NOMO-1 treated with DMSO at 0.1 percent for 48 hours (cell line): ENCODE data around the gene DDX1.
"Not testable (repeated sequence)": the region's sequence is repeated elsewhere in the genome, so short reads cannot be mapped to it uniquely, and the experiment has no call there.

Experiments used
- DNase-seq: peaks from one replicate; lab custom pipeline; 2025; ENCODE audit not compliant: unreplicated experiment; lab: John Stamatoyannopoulos, UW

DDX1 gene

GRCh38 chr2:15672961-15673918 is 81.6 kb downstream of the DDX1 start:
- DNase-seq: no peak

- no peak for DNase-seq
Observed at GRCh38 chr2:15673919-15674636, 82.4 kb downstream of the DDX1 start.

DNA sequence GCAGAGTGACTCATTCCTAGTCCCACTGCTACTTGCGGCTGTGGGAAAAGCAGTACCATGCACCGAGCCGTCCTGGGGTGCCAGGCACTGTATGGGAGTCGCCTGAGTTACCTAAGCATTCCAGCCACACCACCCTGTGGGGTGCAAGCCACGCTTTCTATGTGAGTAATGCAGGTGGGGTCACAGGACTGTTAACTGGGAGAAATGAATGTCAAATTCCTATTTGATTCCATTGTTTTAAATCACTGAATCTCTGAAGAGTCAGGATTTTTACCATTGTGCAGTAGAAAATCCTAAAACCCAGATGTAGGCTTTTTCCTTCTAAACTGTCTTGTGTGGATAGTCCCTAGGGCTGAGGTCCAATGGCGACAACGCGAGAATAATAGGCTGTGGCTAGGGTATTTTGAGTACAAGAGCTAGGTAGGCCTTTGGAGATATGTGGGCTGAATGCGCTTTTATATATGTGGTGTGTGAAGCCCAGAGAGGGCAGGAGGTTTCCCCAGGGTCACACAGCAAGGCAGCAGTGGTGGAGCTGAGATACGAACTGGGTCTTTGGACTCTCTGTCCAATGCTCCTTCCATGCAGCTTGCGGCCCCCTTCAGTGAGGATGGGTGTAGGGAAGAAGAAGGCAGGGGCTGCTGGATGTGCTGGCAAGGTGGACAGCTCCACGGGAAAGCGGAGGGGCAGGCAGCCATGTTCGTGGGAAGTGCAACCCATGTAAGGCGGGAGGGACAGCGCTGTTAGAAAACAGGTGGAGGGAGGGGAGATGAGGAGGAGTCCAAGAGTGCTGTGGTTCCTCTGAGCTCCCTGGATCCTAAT is 83.2 kb downstream of the DDX1 start:
- no peak for DNase-seq

DNA sequence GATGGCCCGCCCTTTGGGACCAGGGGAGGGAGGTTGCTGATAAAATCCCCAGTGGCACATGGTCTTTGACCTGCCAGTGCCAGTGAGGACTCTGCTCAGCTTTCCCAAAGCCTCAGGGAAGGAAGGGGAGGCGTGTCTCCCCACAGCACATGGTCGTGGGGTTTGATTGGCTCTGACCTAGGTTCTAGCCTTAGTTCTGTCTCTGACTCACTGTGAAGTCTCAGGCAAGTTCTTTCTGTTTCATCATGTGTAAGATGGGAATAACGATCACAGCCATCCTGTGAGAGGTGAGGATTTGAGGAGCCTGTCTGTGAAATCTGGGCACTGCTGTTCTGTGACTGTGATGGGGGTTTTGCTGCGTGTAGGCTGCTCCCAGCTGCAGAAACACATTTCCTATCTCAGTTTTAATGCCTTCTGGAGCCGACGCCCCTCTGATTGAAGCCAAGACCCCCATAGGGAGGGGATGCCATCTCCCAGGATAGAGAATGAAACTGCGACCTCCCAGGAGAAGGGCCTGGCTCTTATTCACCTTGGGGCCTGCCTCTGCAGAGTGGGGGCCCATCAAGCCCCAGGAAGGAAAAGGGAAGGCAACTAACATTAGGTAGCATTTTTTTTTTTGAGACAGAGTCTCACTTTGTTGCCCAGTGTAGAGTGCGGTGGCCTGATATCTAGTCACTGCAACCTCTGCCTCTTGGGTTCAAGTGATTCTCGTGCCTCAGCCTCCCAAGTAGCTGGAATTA is 84.0 kb downstream of the DDX1 start:
- no peak for DNase-seq

DNA sequence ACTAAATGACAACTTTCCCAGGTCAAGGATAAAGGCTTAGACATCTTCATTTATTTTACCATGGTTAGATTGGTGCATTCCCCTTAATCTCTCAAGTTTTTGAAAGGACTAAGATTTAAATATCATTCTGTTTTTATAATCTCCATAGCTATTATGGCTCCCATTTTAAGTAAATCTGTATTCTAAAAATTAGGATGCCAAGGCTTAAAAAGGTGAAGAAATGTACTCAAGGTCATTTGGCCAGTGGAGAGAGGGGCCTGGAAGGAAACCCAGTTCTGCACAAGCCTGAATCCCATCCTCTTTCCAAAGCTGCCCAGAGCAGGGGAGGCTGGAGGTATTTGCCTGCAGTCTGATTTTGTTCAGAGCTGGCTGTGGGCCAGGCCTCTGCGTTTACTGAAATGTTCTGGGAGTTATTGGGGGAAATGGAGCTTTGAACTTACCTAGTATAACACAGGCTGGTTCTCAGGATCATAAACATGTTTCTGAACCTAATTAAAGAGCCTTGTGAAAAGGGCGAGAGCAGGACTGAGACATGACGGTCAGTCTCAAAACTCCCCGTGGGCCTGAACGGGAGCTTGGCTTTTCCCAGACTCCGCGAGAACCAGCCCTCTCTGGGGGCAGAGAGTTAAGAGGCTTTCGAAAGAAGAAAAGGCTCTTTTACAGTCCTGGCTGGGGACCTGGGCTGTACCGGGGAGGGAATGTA is 85.6 kb downstream of the DDX1 start:
- DNase-seq: no peak

GRCh38 chr2:15678346-15678745 is 86.7 kb downstream of the DDX1 start:
- DNase-seq: no peak

GRCh38 chr2:15678909-15679308 is 87.2 kb downstream of the DDX1 start:
- DNase-seq: no peak

DNA sequence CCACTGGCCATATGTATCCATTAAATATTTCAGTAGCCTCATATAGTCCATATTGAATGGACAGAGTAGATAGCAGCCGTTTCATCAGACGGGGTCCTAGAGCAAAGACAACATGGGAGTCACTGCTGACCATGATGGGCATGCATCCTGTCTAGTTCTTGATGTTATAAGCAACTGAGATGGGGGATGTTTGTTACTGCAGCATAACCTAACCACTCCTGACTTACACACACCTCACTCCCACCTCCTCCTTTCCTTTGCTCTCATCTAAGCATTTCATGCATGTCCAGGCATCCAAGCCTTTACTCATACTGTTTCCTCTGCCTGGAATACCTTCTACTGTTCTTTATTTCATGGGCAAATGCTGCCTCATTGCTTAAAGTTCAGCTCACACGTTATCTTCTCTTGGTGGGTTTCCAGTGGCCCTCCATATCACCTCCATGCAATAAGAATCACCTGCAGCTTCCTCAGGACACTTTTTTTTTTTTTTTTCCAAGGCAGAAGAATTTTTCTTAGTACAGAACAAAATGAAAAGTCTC is 87.8 kb downstream of the DDX1 start:
- DNase-seq: no peak

DNA sequence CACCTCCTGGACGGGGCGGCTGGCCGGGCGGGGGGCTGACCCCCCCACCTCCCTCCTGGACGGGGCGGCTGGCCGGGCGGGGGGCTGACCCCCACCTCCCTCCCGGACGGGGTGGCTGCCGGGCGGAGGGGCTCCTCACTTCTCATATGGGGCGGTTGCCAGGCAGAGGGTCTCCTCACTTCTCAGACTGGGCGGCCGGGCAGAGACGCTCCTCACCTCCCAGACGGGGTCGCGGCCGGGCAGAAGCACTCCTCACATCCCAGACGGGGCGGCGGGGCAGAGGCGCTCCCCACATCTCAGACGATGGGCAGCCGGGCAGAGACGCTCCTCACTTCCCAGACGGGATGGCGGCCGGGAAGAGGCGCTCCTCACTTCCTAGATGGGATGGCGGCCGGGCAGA is 88.5 kb downstream of the DDX1 start:
- not testable (repeated sequence) for DNase-seq
